IMR-90 (cell line): Measurements from ENCODE around the gene TYRP1. TPM values are rescaled to one million over a fixed set of nuclear protein-coding genes. Genes with fewer than 3 reads are reported as not detected.

Experiments used
- ATAC-seq: fragments of 200-7000 bp; cut with Tn5 transposase; 2 replicates; pipeline ENCODE4 v1.9.1; 2020; ENCODE audit warnings: low read depth, mild to moderate bottlenecking, moderate library complexity
- Bru-seq: library from RNA; stranded (reverse); fragments of 400-500 nt; gene quantifications from one replicate; lab custom pipeline; 2021; lab: Mats Ljungman, UMichigan
- BruChase-seq, 2 experiments: library from RNA; stranded (reverse); fragments of 400-500 nt; gene quantifications; one replicate each; lab custom pipeline; 2021; lab: Mats Ljungman, UMichigan
- BruUV-seq: library from RNA; stranded (reverse); fragments of 400-500 nt; replicated peaks from 2 replicates; lab custom pipeline; 2021; lab: Mats Ljungman, UMichigan
- CTCF ChIA-PET: fragments of 300-600 bp; formaldehyde crosslinking; extraction: SDS; loops from one replicate; lab custom pipeline; 2021; ENCODE audit warnings: antibody characterized with exemption; lab: Yijun Ruan, JAX
- POLR2A ChIA-PET: fragments of 300-600 bp; sonication (Branson Sonifier 250); formaldehyde crosslinking; loops from one replicate; lab custom pipeline; 2022; ENCODE audit warnings: antibody characterized with exemption; ENCODE audit not compliant: unreplicated experiment; lab: Charles Lee
- DNase-seq: peaks from one replicate; pipeline ENCODE4 v3.0.0; 2013
- H2AFZ ChIP-seq: replicated peaks from 2 replicates; pipeline ENCODE3; 2013; ENCODE audit warnings: low read length, mild to moderate bottlenecking; ENCODE audit not compliant: poor library complexity
- H2AK5ac ChIP-seq: 2 replicates; pipeline ENCODE4 v1.6.1; 2013; ENCODE audit warnings: low read depth, low read length, inconsistent platforms
- H2AK9ac ChIP-seq: replicated peaks from 2 replicates; pipeline ENCODE3; 2013; ENCODE audit warnings: mild to moderate bottlenecking, low read depth, low read length, moderate library complexity; ENCODE audit not compliant: poor library complexity
- H2BK120ac ChIP-seq: 2 replicates; pipeline ENCODE4 v1.6.1; 2013; ENCODE audit warnings: low read depth, low read length, inconsistent platforms
- H2BK15ac ChIP-seq: 3 replicates; pipeline ENCODE4 v1.6.1; 2013; ENCODE audit warnings: low read depth, low read length, inconsistent platforms
- H2BK20ac ChIP-seq: 2 replicates; pipeline ENCODE4 v1.6.1; 2013; ENCODE audit warnings: low read depth, mild to moderate bottlenecking, inconsistent platforms, low read length, moderate library complexity
- H2BK5ac ChIP-seq: 2 replicates; pipeline ENCODE4 v1.6.1; 2013; ENCODE audit warnings: mild to moderate bottlenecking, low read depth, low read length, inconsistent platforms; ENCODE audit not compliant: poor library complexity, severe bottlenecking
- H3K14ac ChIP-seq: replicated peaks from 2 replicates; pipeline ENCODE4 v1.6.1; 2013; ENCODE audit warnings: low read depth, low read length, inconsistent platforms
- H3K18ac ChIP-seq: 2 replicates; pipeline ENCODE4 v1.6.1; 2013; ENCODE audit warnings: low read depth, low read length, control low read depth
- H3K23ac ChIP-seq: 2 replicates; pipeline ENCODE4 v1.6.1; 2013; ENCODE audit warnings: low read depth, low read length, inconsistent platforms
- H3K27ac ChIP-seq: 2 replicates; pipeline ENCODE4 v1.5.1; 2013; ENCODE audit warnings: mild to moderate bottlenecking, control low read depth, low read length; ENCODE audit not compliant: insufficient read depth
- H3K27me3 ChIP-seq: 2 replicates; pipeline ENCODE4 v1.6.1; 2013; ENCODE audit warnings: low read length; ENCODE audit not compliant: control insufficient read depth, insufficient read depth
- H3K36me3 ChIP-seq: 2 replicates; pipeline ENCODE4 v1.6.1; 2013; ENCODE audit warnings: low read length, mixed read lengths; ENCODE audit not compliant: control insufficient read depth, insufficient read depth
- H3K4ac ChIP-seq: 2 replicates; pipeline ENCODE4 v1.6.1; 2013; ENCODE audit warnings: low read depth, low read length, inconsistent platforms
- H3K4me1 ChIP-seq: 2 replicates; pipeline ENCODE4 v1.6.1; 2013; ENCODE audit warnings: low read length, mixed read lengths; ENCODE audit not compliant: control insufficient read depth, insufficient read depth
- H3K4me2 ChIP-seq: 2 replicates; pipeline ENCODE4 v1.6.1; 2013; ENCODE audit warnings: low read depth, mild to moderate bottlenecking, control low read depth, low read length, moderate library complexity
- H3K4me3 ChIP-seq: 2 replicates; pipeline ENCODE4 v1.5.1; 2013; ENCODE audit warnings: low read depth, mild to moderate bottlenecking, control low read depth, low read length, moderate library complexity; ENCODE audit not compliant: insufficient read depth
- H3K56ac ChIP-seq: 2 replicates; pipeline ENCODE4 v1.6.1; 2013; ENCODE audit warnings: low read length, inconsistent platforms; ENCODE audit not compliant: insufficient read depth; ENCODE audit errors: extremely low read depth
- H3K79me1 ChIP-seq, 2 experiments: 2 replicates each; pipeline ENCODE4 v1.6.1; 2013; ENCODE audit warnings: low read length in 2 of 2, inconsistent platforms in 1 of 2, low read depth in 1 of 2
- H3K9ac ChIP-seq: 2 replicates; pipeline ENCODE4 v1.6.1; 2013; ENCODE audit warnings: low read depth, low read length, control low read depth
- H3K9me1 ChIP-seq: 2 replicates; pipeline ENCODE4 v1.6.1; 2013; ENCODE audit warnings: low read length, inconsistent platforms; ENCODE audit not compliant: insufficient read depth
- H3K9me3 ChIP-seq: 2 replicates; pipeline ENCODE4 v1.6.1; 2013; ENCODE audit warnings: low read length; ENCODE audit not compliant: control insufficient read depth, insufficient read depth
- H4K20me1 ChIP-seq: 2 replicates; pipeline ENCODE4 v1.6.1; 2013; ENCODE audit warnings: low read length, inconsistent platforms; ENCODE audit not compliant: insufficient read depth
- H4K5ac ChIP-seq: 2 replicates; pipeline ENCODE4 v1.6.1; 2013; ENCODE audit warnings: mild to moderate bottlenecking, low read depth, low read length, control low read depth
- H4K8ac ChIP-seq, 2 experiments: 2 replicates each; pipeline ENCODE4 v1.6.1; 2013; ENCODE audit warnings: low read depth in 2 of 2, low read length in 2 of 2, control low read depth in 1 of 2, inconsistent platforms in 1 of 2
- H4K91ac ChIP-seq: 2 replicates; pipeline ENCODE4 v1.6.1; 2013; ENCODE audit warnings: low read depth, low read length, inconsistent platforms; ENCODE audit not compliant: insufficient read depth
- ELK1 ChIP-seq: fragments of 150-350 bp; IDR thresholded peaks from 2 replicates; pipeline ENCODE4 v1.6.1; 2016; ENCODE audit warnings: low read depth, mild to moderate bottlenecking, low read length, moderate library complexity, borderline replicate concordance
- MAZ ChIP-seq: IDR thresholded peaks from 2 replicates; pipeline ENCODE4 v1.6.1; 2012; ENCODE audit warnings: low read depth, mild to moderate bottlenecking, low read length, improper control_type of control experiment, moderate library complexity, borderline replicate concordance
- whole genome bisulfite sequencing, 2 experiments: methylation state at CpG; one replicate each; pipeline versions ENCODE4 v1.1.5 to v1.1.7; 2013; ENCODE audit warnings: missing lambda C conversion rate in 2 of 2; ENCODE audit not compliant: insufficient read length in 1 of 2; ENCODE audit errors: extremely low coverage in 2 of 2; 5-methylcytosine and 5-hydroxymethylcytosine counted together
- dilution Hi-C: fragments of 300-500 bp; cut with HindIII; formaldehyde crosslinking; loops from one replicate; pipeline ENCODE4 v1.14.3; 2018; ENCODE audit warnings: low sequenced_read_pairs; ENCODE audit not compliant: unreplicated experiment
- in situ Hi-C: fragments of 300-500 bp; cut with MboI; formaldehyde crosslinking; loops from 3 replicates; pipeline ENCODE4 v1.14.3; 2019; ENCODE audit warnings: low sequenced_read_pairs, inconsistent platforms, mixed read lengths
- intact Hi-C: fragments of 100-400 bp; cut with micrococcal nuclease; formaldehyde crosslinking; loops from 2 replicates; pipeline ENCODE4 v1.10.0; 2022
- long read RNA-seq: library from polyadenylated mRNA; unstranded; transcript quantifications from one replicate; pipeline ENCODE4 v2.0.0, GENCODE V29; 2021; ENCODE audit not compliant: unreplicated experiment
- polyA plus RNA-seq, 3 experiments: library from polyadenylated mRNA; depleted of rRNA; stranded (reverse); fragments of >200 nt; gene quantifications; 2 replicates each; pipeline ENCODE4 v1.2.3, GENCODE V29; 2012; ENCODE audit warnings: low replicate concordance in 1 of 3
- total RNA-seq: library from RNA; depleted of rRNA; stranded (reverse); fragments of >200 nt; gene quantifications from 2 replicates; pipeline ENCODE4 v1.2.3, GENCODE V29; 2012; rRNA removed

TYRP1 gene
- total RNA-seq (0.83 and 0.90 TPM in 2 replicates), polyA plus RNA-seq (2012; rRNA removed) (0.60 and 0.86 TPM in 2 replicates), Bru-seq, nascent RNA (percentile 6 among the genes with signal in this experiment), BruChase-seq, experiment 1, labeled RNA remaining after a 6-hour chase (percentile 8 among the genes with signal in this experiment), BruChase-seq, experiment 2, labeled RNA remaining after a 2-hour chase (not detected)
- 0.20 and 0.32 TPM in 2 replicates for polyA plus RNA-seq (2012; cell fraction: cytosol; rRNA removed)
- polyA plus RNA-seq (2012; cell fraction: nucleus; rRNA removed; ENCODE audit: low replicate concordance): 0.13 and 0.20 TPM in 2 replicates
- long read RNA-seq: 0 reads

- DNase-seq (no peak), ATAC-seq (no peak)
- H3K27ac ChIP-seq: no peak within 1 kb of the TSS
- H4K5ac ChIP-seq: no peak within 1 kb of the TSS
- H3K27me3 ChIP-seq: no peaks in the 10 kb centered on the region
- no peak within 1 kb of the TSS for H2BK5ac ChIP-seq
- H2BK20ac ChIP-seq: no peak within 1 kb of the TSS
- H3K9me3 ChIP-seq: no peaks in the 10 kb centered on the region
- dilution Hi-C loops: no loop called here
- no peaks in the 10 kb centered on the region for H3K36me3 ChIP-seq
- in situ Hi-C loops: no loop called here
- no peak within 1 kb of the TSS for H2BK120ac ChIP-seq
- H3K23ac ChIP-seq: no peak within 1 kb of the TSS
- no peak within 1 kb of the TSS for H3K18ac ChIP-seq
- H3K9ac ChIP-seq: no peak within 1 kb of the TSS
- POLR2A ChIA-PET: no interaction called here
- no peaks in the 10 kb centered on the region for H4K20me1 ChIP-seq
- no peak within 1 kb of the TSS for H2AK5ac ChIP-seq
- intact Hi-C loops: no loop called here
- no peak within 1 kb of the TSS for H2BK15ac ChIP-seq
- no peak within 1 kb of the TSS for H3K4me2 ChIP-seq
- no peak for TF ChIP-seq ELK1
- no peak for TF ChIP-seq MAZ
- no peak within 1 kb of the TSS for H2AK9ac ChIP-seq
- no peaks in the 10 kb centered on the region; the same call in 1 of the 2 replicates for H3K9me1 ChIP-seq
- no peak within 1 kb of the TSS for H4K8ac ChIP-seq
- CTCF ChIA-PET: no interaction called here
- H2AFZ ChIP-seq: no peak within 1 kb of the TSS
- no CpG with 5 or more reads among the region's 3 CpGs for WGBS, 2 experiments
- H3K4me3 ChIP-seq: no peak within 1 kb of the TSS
- no peaks in the 10 kb centered on the region for H3K79me1 ChIP-seq
- no peak within 1 kb of the TSS for H3K56ac ChIP-seq
- H3K4me1 ChIP-seq: peaks cover 3% of the 10 kb centered on the region
- no peak within 1 kb of the TSS for H3K14ac ChIP-seq
- BruUV-seq: no TSS peak
- H4K91ac ChIP-seq: no peak within 1 kb of the TSS
- no peak within 1 kb of the TSS for H3K4ac ChIP-seq
These were observed at the start of gene TYRP1 for GRCh38 chr9:12693141-12693540. TYRP1 (plus strand) TSS chr9:12693385; CDS start chr9:12693997, 612 bp downstream.
